ENCODE data around the gene CRY2. TPM values are rescaled to one million over a fixed set of nuclear protein-coding genes. Genes with fewer than 3 reads are reported as not detected.

CRY2 gene
- polyA plus RNA-seq, 2 of the 4 experiments (the other 2 are of a cell fraction): 3.2 to 4.1 TPM

- POLR2A ChIA-PET: no interaction called here
- Histone ChIP-seq H3K4me1 (peaks cover 13% of the 10 kb centered on the region; the same call in 2 of the 3 replicates), H3K9me3 (no peaks in the 10 kb centered on the region), H3K27ac (no peak overlapping the region), H3K4me3 (no peak overlapping the region), H3K4me2 (no peak overlapping the region)
- WGBS (ENCODE audit: missing lambda C conversion rate): 84% methylated on average over 10 of the region's 13 CpGs
- DNase-seq (ENCODE audit: low read depth in 1 of 2, low spot score in 1 of 2): no peak
- no peak for TF ChIP-seq SMC3 (IDR thresholded peaks at IDR 0.05)
- no peak for TF ChIP-seq RNF2 (IDR thresholded peaks at IDR 0.05; ENCODE audit: borderline replicate concordance, low read depth)
- TF ChIP-seq JUN (IDR thresholded peaks at IDR 0.05): no peak
- TF ChIP-seq ESRRA (IDR thresholded peaks at IDR 0.05; ENCODE audit: borderline replicate concordance, low read length): no peak
- TF ChIP-seq CBX8 (IDR thresholded peaks at IDR 0.05): no peak
- no peak for TF ChIP-seq MAX (IDR thresholded peaks at IDR 0.05)
- no peak for TF ChIP-seq HES2 (IDR thresholded peaks at IDR 0.05)
- TF ChIP-seq EP300 (IDR thresholded peaks at IDR 0.05): no peak
- TF ChIP-seq EHF (CRISPR knock-in tag; IDR thresholded peaks at IDR 0.05): no peak
- TF ChIP-seq ZSCAN20 (CRISPR knock-in tag; IDR thresholded peaks at IDR 0.05): no peak
- no peak for TF ChIP-seq MYC (IDR thresholded peaks at IDR 0.05; ENCODE audit: borderline replicate concordance, low read length)
- no peak for TF ChIP-seq EHMT2 (IDR thresholded peaks at IDR 0.05; ENCODE audit: low read depth)
- TF ChIP-seq HEYL (CRISPR knock-in tag; IDR thresholded peaks at IDR 0.05): no peak
- no peak for TF ChIP-seq FOSL2 (IDR thresholded peaks at IDR 0.05)
- no peak for TF ChIP-seq FOSL2 (CRISPR knock-in tag; IDR thresholded peaks at IDR 0.05)
- no peak for TF ChIP-seq MAZ (IDR thresholded peaks at IDR 0.05; ENCODE audit: borderline replicate concordance, low read depth, low read length)
- no peak for TF ChIP-seq POLR2A (IDR thresholded peaks at IDR 0.05; ENCODE audit: low read length)
- TF ChIP-seq NPAS2 (CRISPR knock-in tag; IDR thresholded peaks at IDR 0.05; ENCODE audit: borderline replicate concordance): no peak
- CTCF ChIA-PET: interaction anchor here (0.9 to 2.3 kb wide), 2 partner anchors 17 to 73 kb away, joined by 4 to 5 read pairs; no protein-coding TSS in a partner anchor
- FAIRE-seq: no peak
- ATAC-seq: no peak
These were observed 68.2 kb downstream of the CRY2 start for GRCh38 chr11:45915446-45915845.

- ChIA-PET POLR2A (interaction anchor here (1.0 to 1.4 kb wide), 5 partner anchors 9 to 204 kb away, joined by 3 to 9 read pairs (median 6); partner anchors contain the start of gene PHF21A), CTCF (interaction anchor here (0.7 to 3.6 kb wide), 6 partner anchors 10 to 51 kb away, joined by 3 to 12 read pairs (median 3); no protein-coding TSS in a partner anchor)
These were observed 70.0 kb downstream of the CRY2 start for GRCh38 chr11:45917286-45917622.

GRCh38 chr11:45917623-45918330, 70.5 kb downstream of the CRY2 start, which contains the start of gene PEX16:
Gene PEX16 (minus strand): TSS chr11:45917877. CDS start chr11:45917811, 66 bp downstream.
- peak within 1 kb of the TSS; percentile 81 for H3K4me3 ChIP-seq
- WGBS (ENCODE audit: missing lambda C conversion rate): 1% methylated on average over 31 of the region's 45 CpGs
- ATAC-seq: peak; percentile 86 to 92
- POLR2A ChIA-PET: interaction anchor here (0.7 to 1.4 kb wide), 9 partner anchors 9 to 203 kb away, joined by 3 to 9 read pairs (median 6); partner anchors contain the start of gene PHF21A
- H3K4me2 ChIP-seq: peak within 1 kb of the TSS; percentile 86
- H3K9me3 ChIP-seq: no peaks in the 10 kb centered on the region
- CTCF ChIA-PET: interaction anchor here (0.9 to 3.6 kb wide), 5 partner anchors 10 to 51 kb away, joined by 3 to 12 read pairs (median 3); no protein-coding TSS in a partner anchor
- peak; percentile 97 to 99 for DNase-seq (ENCODE audit: low read depth in 1 of 2, low spot score in 1 of 2)
- peak within 1 kb of the TSS; percentile 88 to 96 for H3K27ac ChIP-seq
- FAIRE-seq: no peak
- TF ChIP-seq CBX2 (IDR thresholded peaks at IDR 0.05; ENCODE audit: borderline replicate concordance, low read depth) (no peak), POLR2A (IDR thresholded peaks at IDR 0.05; ENCODE audit: low read length) (peak; percentile 87), JUN (IDR thresholded peaks at IDR 0.05) (peak; percentile 72 to 77; a peak in 3 of 5 replicates), HEYL (CRISPR knock-in tag; IDR thresholded peaks at IDR 0.05) (no peak), RFX5 (IDR thresholded peaks at IDR 0.05) (peak; percentile 82), MAX (IDR thresholded peaks at IDR 0.05) (peak; percentile 67), ZNF302 (CRISPR knock-in tag; IDR thresholded peaks at IDR 0.05) (no peak), PBX3 (IDR thresholded peaks at IDR 0.05) (0 out of 2 replicates have a peak, but pooled peaks have one; percentile 33), CHD4 (IDR thresholded peaks at IDR 0.05; ENCODE audit: borderline replicate concordance) (no peak), BCL3 (IDR thresholded peaks at IDR 0.05) (peak; percentile 71; the same call in 1 of the 3 replicates), PHF8 (IDR thresholded peaks at IDR 0.05; ENCODE audit: borderline replicate concordance, low read depth) (peak; percentile 86; the same call in 1 of the 2 replicates), CEBPB (IDR thresholded peaks at IDR 0.05) (peak; percentile 85 to 96), KDM5A (IDR thresholded peaks at IDR 0.05) (peak; percentile 47)
- peaks cover 13% of the 10 kb centered on the region; the same call in 2 of the 3 replicates for H3K4me1 ChIP-seq

More at GRCh38 chr11:45917286-45917622, 70.0 kb downstream of the CRY2 start:
- TF ChIP-seq CHD2 (IDR thresholded peaks at IDR 0.05; ENCODE audit: low read length, partially characterized antibody) (no peak), POLR2AphosphoS2 (conservative IDR thresholded peaks at IDR 0.05; ENCODE audit: low read length) (no peak), MYC (IDR thresholded peaks at IDR 0.05; ENCODE audit: borderline replicate concordance, low read length) (no peak), BHLHE40 (IDR thresholded peaks at IDR 0.05; ENCODE audit: low read depth, low read length) (no peak)
- peaks cover 13% of the 10 kb centered on the region; the same call in 2 of the 3 replicates for H3K4me1 ChIP-seq
- H3K4me2 ChIP-seq: peak overlapping the region; percentile 86
- no peaks in the 10 kb centered on the region for H3K9me3 ChIP-seq
- FAIRE-seq (no peak), ATAC-seq (no peak), DNase-seq (ENCODE audit: low read depth in 1 of 2, low spot score in 1 of 2) (no peak)
- H3K27ac ChIP-seq: peak overlapping the region; percentile 88 to 96
- 3% methylated on average over 10 of the region's 16 CpGs for WGBS (ENCODE audit: missing lambda C conversion rate)
- peak overlapping the region; percentile 81 for H3K4me3 ChIP-seq

Data from A549 (cell line).